Measurements from ENCODE around the gene CENPW. TPM values are rescaled to one million over a fixed set of nuclear protein-coding genes. Genes with fewer than 3 reads are reported as not detected.

CENPW gene
- total RNA-seq (5.8 TPM), polyA plus RNA-seq (ENCODE audit: insufficient read depth, low read depth, low replicate concordance) (2.6 TPM)
- long read RNA-seq, donor 1, transcript CENPW-201 (3 exons, 528 nt), result minor isoform, 5 of 37 reads
- long read RNA-seq, donor 1, transcript CENPW-203 (3 exons, 750 nt), result major isoform, 32 of 37 reads
- long read RNA-seq, donor 1, partial matches to known transcripts, result 0 of 37 reads
- long read RNA-seq, donor 1, other reads (novel, unspliced or antisense), result 0 of 37 reads
- long read RNA-seq, donor 2, transcript CENPW-203 (3 exons, 750 nt), result major isoform, 21 of 21 reads
- long read RNA-seq, donor 2, partial matches to known transcripts, result 0 of 21 reads
- long read RNA-seq, donor 2, other reads (novel, unspliced or antisense), result 0 of 21 reads
- long read RNA-seq, donor 3, transcript CENPW-203 (3 exons, 750 nt), result major isoform, 7 of 10 reads
- long read RNA-seq, donor 3, partial matches to known transcripts, result 0 of 10 reads
- long read RNA-seq, donor 3, other reads (novel, unspliced or antisense), result 0 of 10 reads
- long read RNA-seq, donor 4, transcript CENPW-203 (3 exons, 750 nt), result major isoform, 18 of 19 reads
- long read RNA-seq, donor 4, partial matches to known transcripts, result 0 of 19 reads
- long read RNA-seq, donor 4, other reads (novel, unspliced or antisense), result 0 of 19 reads
- long read RNA-seq, donor 5, partial matches to known transcripts, result 0 of 3 reads
- long read RNA-seq, donor 5, other reads (novel, unspliced or antisense), result 0 of 3 reads
- long read RNA-seq, donor 6, transcript CENPW-203 (3 exons, 750 nt), result major isoform, 83 of 88 reads
- long read RNA-seq, donor 6, transcript CENPW-201 (3 exons, 528 nt), result minor isoform, 5 of 88 reads
- long read RNA-seq, donor 6, partial matches to known transcripts, result 0 of 88 reads
- long read RNA-seq, donor 6, other reads (novel, unspliced or antisense), result 0 of 88 reads
- long read RNA-seq, donor 7, partial matches to known transcripts, result 0 of 2 reads
- long read RNA-seq, donor 7, other reads (novel, unspliced or antisense), result 1 of 2 reads
- long read RNA-seq, donor 8, transcript CENPW-201 (3 exons, 528 nt), result minor isoform, 5 of 30 reads
- long read RNA-seq, donor 8, transcript CENPW-203 (3 exons, 750 nt), result major isoform, 25 of 30 reads
- long read RNA-seq, donor 8, partial matches to known transcripts, result 0 of 30 reads
- long read RNA-seq, donor 8, other reads (novel, unspliced or antisense), result 0 of 30 reads
- long read RNA-seq, donor 9, transcript CENPW-203 (3 exons, 750 nt), result major isoform, 14 of 15 reads
- long read RNA-seq, donor 9, partial matches to known transcripts, result 0 of 15 reads
- long read RNA-seq, donor 9, other reads (novel, unspliced or antisense), result 0 of 15 reads
- long read RNA-seq, donor 10, transcript CENPW-203 (3 exons, 750 nt), result major isoform, 20 of 21 reads
- long read RNA-seq, donor 10, partial matches to known transcripts, result 0 of 21 reads
- long read RNA-seq, donor 10, other reads (novel, unspliced or antisense), result 0 of 21 reads

GRCh38 chr6:126339796-126340609 is at the start of gene CENPW:
TSS of gene CENPW (plus strand) at chr6:126340115. CDS start at chr6:126340274, 159 bp downstream.
- FAIRE-seq (peak; percentile 38), DNase-seq (peak; percentile 93 to 95 (median 94))
- no peak within 1 kb of the TSS for H3K27ac ChIP-seq (ENCODE audit: low read depth in 2 of 2, low read length in 2 of 2)
- no peaks in the 10 kb centered on the region for H3K36me3 ChIP-seq (ENCODE audit: control insufficient read depth in 2 of 3, insufficient read depth in 3 of 3, low read length in 3 of 3)
- H3K9ac ChIP-seq (ENCODE audit: low read length in 3 of 3), result peak within 1 kb of the TSS; percentile 27 to 97 (median 68)
- no peak for TF ChIP-seq CTCF (IDR thresholded peaks at IDR 0.05; ENCODE audit: borderline replicate concordance, extremely low read depth, insufficient read depth)
- H3K4me1 ChIP-seq (ENCODE audit: control insufficient read depth in 2 of 3, insufficient read depth in 2 of 3, low read depth in 1 of 3, low read length in 3 of 3), result peaks cover 0 to 7% (median 2%) of the 10 kb centered on the region in 3 donors
- intact Hi-C loops (cut with DNase I), result no loop called here
- peak within 1 kb of the TSS; percentile 74 to 98 (median 96) for H3K4me3 ChIP-seq (ENCODE audit: low read length in 3 of 3)
- no peaks in the 10 kb centered on the region for H3K27me3 ChIP-seq (ENCODE audit: control insufficient read depth, insufficient read depth, low read length)
- no peaks in the 10 kb centered on the region for H3K9me3 ChIP-seq (ENCODE audit: control insufficient read depth in 2 of 3, insufficient read depth in 1 of 3, low read length in 3 of 3)

- Histone ChIP-seq H3K4me3 (ENCODE audit: low read length in 3 of 3) (no peak overlapping the region), H3K36me3 (ENCODE audit: control insufficient read depth in 2 of 3, insufficient read depth in 3 of 3, low read length in 3 of 3) (no peaks in the 10 kb centered on the region), H3K4me1 (ENCODE audit: control insufficient read depth in 2 of 3, insufficient read depth in 2 of 3, low read depth in 1 of 3, low read length in 3 of 3) (no peaks in the 10 kb centered on the region), H3K27me3 (ENCODE audit: control insufficient read depth, insufficient read depth, low read length) (no peaks in the 10 kb centered on the region), H3K9ac (ENCODE audit: low read length in 3 of 3) (no peak overlapping the region), H3K27ac (ENCODE audit: low read depth in 2 of 2, low read length in 2 of 2) (no peak overlapping the region), H3K9me3 (ENCODE audit: control insufficient read depth in 2 of 3, insufficient read depth in 1 of 3, low read length in 3 of 3) (no peaks in the 10 kb centered on the region)
- DNase-seq (peak in 1 of 5 donors; percentile 3), FAIRE-seq (no peak)
- no peak for TF ChIP-seq CTCF (IDR thresholded peaks at IDR 0.05; ENCODE audit: borderline replicate concordance, extremely low read depth, insufficient read depth)
- intact Hi-C loops (cut with DNase I), result no loop called here
Measured at GRCh38 chr6:126293891-126294524, 45.9 kb upstream of the CENPW start.
